Aorta (tissue), 5 donors: ENCODE results near the gene RBBP9. TPM values are rescaled to one million over a fixed set of nuclear protein-coding genes. Genes with fewer than 3 reads are reported as not detected.

Source experiments
- ATAC-seq: fragments of 200-7000 bp; cut with Tn5 transposase; one replicate; pipeline ENCODE4 v1.9.1; 2022; ENCODE audit warnings: moderate library complexity; ENCODE audit not compliant: low FRiP score
- DNase-seq, 2 donors: peaks; one replicate each; pipeline ENCODE4 v3.0.0-alpha.2; 2020
- H3K27ac ChIP-seq, 2 donors: one replicate each; pipeline ENCODE4 v1.5.1; 2013; ENCODE audit warnings: low read length in 2 of 2, mild to moderate bottlenecking in 2 of 2, moderate library complexity in 2 of 2, control low read depth in 1 of 2, inconsistent platforms in 1 of 2, low read depth in 1 of 2
- H3K27me3 ChIP-seq, 2 donors: one replicate each; pipeline ENCODE4 v1.6.1; 2013; ENCODE audit warnings: control low read depth in 1 of 2, low read length in 1 of 2, mild to moderate bottlenecking in 1 of 2, moderate library complexity in 1 of 2; ENCODE audit not compliant: insufficient read depth in 2 of 2, control insufficient read depth in 1 of 2
- H3K36me3 ChIP-seq, 2 donors: one replicate each; pipeline ENCODE4 v1.6.1; 2013; ENCODE audit warnings: control low read depth in 1 of 2, low read length in 1 of 2, mild to moderate bottlenecking in 1 of 2; ENCODE audit not compliant: insufficient read depth in 2 of 2, control insufficient read depth in 1 of 2
- H3K4me1 ChIP-seq, 2 donors: one replicate each; pipeline ENCODE4 v1.6.1; 2013; ENCODE audit warnings: low read length in 2 of 2, control low read depth in 1 of 2, mild to moderate bottlenecking in 1 of 2, moderate library complexity in 1 of 2; ENCODE audit not compliant: insufficient read depth in 2 of 2, control insufficient read depth in 1 of 2
- H3K4me3 ChIP-seq, 2 donors: one replicate each; pipeline ENCODE4 v1.5.1; 2013; ENCODE audit warnings: low read length in 2 of 2, control low read depth in 1 of 2, mild to moderate bottlenecking in 1 of 2
- H3K9me3 ChIP-seq: one replicate; pipeline ENCODE4 v1.6.1; 2013; ENCODE audit warnings: mild to moderate bottlenecking, low read length; ENCODE audit not compliant: control insufficient read depth
- WGBS, 2 donors: extraction: QIAGEN DNeasy Blood & Tissue Kit; methylation state at CpG; one replicate each; pipeline ENCODE4 v1.1.7; 2013; 5-methylcytosine and 5-hydroxymethylcytosine counted together
- intact Hi-C, 2 donors: fragments of 100-400 bp; cut with DNase I; formaldehyde crosslinking; loops; one replicate each; pipeline versions ENCODE4 v1.14.2 to v1.15.0; 2022
- polyA plus RNA-seq, 2 donors: library from polyadenylated mRNA; stranded (reverse); fragments of 200-250 nt; gene quantifications; one replicate each; pipeline ENCODE4 v1.2.3, GENCODE V29; 2013
- total RNA-seq, 2 donors: library from RNA; stranded (reverse); fragmentation: NEBNext Ultra II Directional; extraction: Animal tissue kit (Norgen Biotek cat#: 25700); gene quantifications; one replicate each; pipeline ENCODE4 v1.2.1, GENCODE V29; 2021
- donor health status: healthy with polysubstance abuse.
- donor health status: Bipolar disorder and iron deficiency.
- donor health status: DM: no; HTN: no; CAD: no.
- donor health status: DM: no; HTN: no; CAD: no.
- donor health status: DM: yes; HTN: yes; CAD: no.

Gene RBBP9
- total and polyA plus RNA-seq, 4 donors: 8.4 to 17.7 (median 11.4) TPM

DNA sequence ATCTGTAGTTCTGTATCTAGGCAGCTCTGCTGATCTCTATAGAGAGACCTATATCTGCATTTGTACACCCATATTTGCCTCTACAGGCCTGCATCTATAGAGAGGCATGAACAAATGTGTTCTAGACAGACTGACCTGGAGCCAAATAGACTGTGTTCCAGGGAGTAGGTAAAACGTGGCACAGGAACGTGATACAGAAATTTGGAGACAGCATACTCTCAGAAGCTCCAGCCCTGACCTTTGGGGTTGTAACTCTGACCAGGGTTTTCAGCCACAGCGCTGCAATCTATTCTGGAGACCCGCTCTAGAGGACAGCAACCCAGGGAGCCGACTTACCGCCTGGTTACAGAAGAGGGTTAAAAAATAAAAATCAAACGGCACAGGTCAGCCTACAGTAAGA is 983 bp downstream of the RBBP9 start:
- Histone ChIP-seq H3K27me3 (no peaks in the 10 kb centered on the region), H3K4me1 (no peaks in the 10 kb centered on the region), H3K36me3 (peaks cover 0 to 5% of the 10 kb centered on the region in 2 donors), H3K9me3 (no peaks in the 10 kb centered on the region), H3K4me3 (peak overlapping the region; percentile 44 to 86), H3K27ac (no peak overlapping the region)
- intact Hi-C loops: no loop called here
- ATAC-seq (no peak), DNase-seq (no peak)
- WGBS, 2 donors: 4 to 5% methylated on average over 7 of the region's 7 CpGs

GRCh38 chr20:18488301-18488700 is 8.7 kb downstream of the RBBP9 start:
- peaks cover 2 to 7% of the 10 kb centered on the region in 2 donors for H3K36me3 ChIP-seq
- ATAC-seq: no peak
- no peak overlapping the region for H3K4me3 ChIP-seq
- intact Hi-C loops: no loop called here
- H3K27ac ChIP-seq: no peak overlapping the region
- H3K27me3 ChIP-seq: no peaks in the 10 kb centered on the region
- H3K9me3 ChIP-seq: no peaks in the 10 kb centered on the region
- DNase-seq: no peak
- 97 to 99% methylated on average over 3 of the region's 3 CpGs for WGBS, 2 donors
- H3K4me1 ChIP-seq: no peaks in the 10 kb centered on the region

GRCh38 chr20:18481596-18481995 is 15.4 kb downstream of the RBBP9 start:
- Histone ChIP-seq H3K27me3 (no peaks in the 10 kb centered on the region), H3K4me3 (no peak overlapping the region), H3K9me3 (no peaks in the 10 kb centered on the region), H3K4me1 (no peaks in the 10 kb centered on the region), H3K36me3 (peaks cover 0 to 7% of the 10 kb centered on the region in 2 donors), H3K27ac (no peak overlapping the region)
- intact Hi-C loops: no loop called here
- no peak for ATAC-seq
- 92% methylated on average over 4 of the region's 4 CpGs for WGBS, 2 donors
- no peak for DNase-seq

GRCh38 chr20:18477821-18478220 is 19.2 kb downstream of the RBBP9 start:
- H3K36me3 ChIP-seq: peaks cover 0 to 9% of the 10 kb centered on the region in 2 donors
- no peaks in the 10 kb centered on the region for H3K9me3 ChIP-seq
- ATAC-seq (no peak), DNase-seq (no peak)
- 66 to 75% methylated on average over 1 of the region's 1 CpG for WGBS, 2 donors
- intact Hi-C loops: no loop called here
- H3K4me3 ChIP-seq: no peak overlapping the region
- no peak overlapping the region for H3K27ac ChIP-seq
- H3K4me1 ChIP-seq: no peaks in the 10 kb centered on the region
- no peaks in the 10 kb centered on the region for H3K27me3 ChIP-seq

- DNase-seq (no peak), ATAC-seq (no peak)
- intact Hi-C loops: no loop called here
- Histone ChIP-seq H3K4me1 (no peaks in the 10 kb centered on the region), H3K27me3 (no peaks in the 10 kb centered on the region), H3K9me3 (no peaks in the 10 kb centered on the region), H3K36me3 (peaks cover 0 to 7% of the 10 kb centered on the region in 2 donors), H3K27ac (no peak overlapping the region), H3K4me3 (no peak overlapping the region)
- 85 to 87% methylated on average over 1 of the region's 1 CpG for WGBS, 2 donors
Measured at GRCh38 chr20:18477218-18477617, 19.8 kb downstream of the RBBP9 start.

DNA sequence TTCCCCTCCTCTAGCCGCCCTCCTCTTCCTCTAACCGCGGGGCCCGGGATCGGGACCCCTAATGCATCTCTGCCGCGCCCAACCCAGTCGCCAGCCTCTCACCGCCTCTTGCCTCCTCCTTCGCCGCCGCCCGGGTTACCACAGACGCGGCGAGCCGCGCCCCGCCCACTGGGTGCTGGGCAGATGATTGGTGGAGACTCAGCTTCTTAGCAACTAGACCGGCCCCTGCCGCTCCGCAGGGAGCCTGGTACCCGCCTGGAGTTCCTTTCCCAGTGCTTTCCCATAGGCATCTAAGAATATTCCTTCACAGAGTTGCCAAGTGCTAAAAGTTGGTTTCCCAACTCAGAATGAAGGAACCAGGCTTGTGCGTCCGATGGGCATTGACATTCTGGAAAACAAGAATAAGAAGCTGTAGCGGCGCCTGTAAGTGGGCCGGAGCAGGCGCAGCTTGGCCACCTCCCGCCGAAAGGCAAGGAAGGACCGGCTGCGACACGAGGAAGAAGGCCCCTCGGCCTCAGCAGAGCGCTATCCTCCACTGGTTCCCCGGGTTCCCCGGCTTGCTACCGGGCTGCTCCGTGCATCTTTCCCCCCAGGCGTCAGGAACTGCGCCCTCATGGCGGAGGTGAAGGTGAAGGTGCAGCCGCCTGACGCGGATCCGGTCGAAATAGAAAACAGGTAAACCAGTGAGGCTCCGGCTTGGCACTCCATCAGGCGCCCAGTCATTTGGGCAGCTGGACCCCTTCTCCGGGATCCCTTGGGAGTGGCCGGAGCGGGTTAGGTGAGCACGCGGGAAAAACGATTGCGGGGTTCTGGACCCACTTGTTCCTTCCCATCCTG is 29.9 kb downstream of the RBBP9 start, which contains the start of the genes DZANK1 and POLR3F:
Gene DZANK1 (minus strand): TSS at position 137 of the 837 bp plus-strand sequence. CDS start 1,672 bp downstream, outside the sequence.
Gene POLR3F (plus strand): TSS at position 497 of the 837 bp plus-strand sequence. CDS start 117 bp downstream, at position 614.
- Histone ChIP-seq H3K4me1 (no peaks in the 10 kb centered on the region), H3K9me3 (no peaks in the 10 kb centered on the region), H3K4me3 (peak within 1 kb of the TSS; percentile 57 to 60), H3K36me3 (no peaks in the 10 kb centered on the region), H3K27ac (peak within 1 kb of the TSS in 1 of 2 donors; percentile 48), H3K27me3 (no peaks in the 10 kb centered on the region)
- intact Hi-C loops: loop anchor here (5.0 kb wide), 1 partner anchor 40 kb away; the partner anchor contains the start of gene SEC23B (in 2 of the 2)
- 0% methylated on average over 57 of the region's 57 CpGs for WGBS, 2 donors
- peak; percentile 98 for DNase-seq
- peak; percentile 100 for ATAC-seq

DNA sequence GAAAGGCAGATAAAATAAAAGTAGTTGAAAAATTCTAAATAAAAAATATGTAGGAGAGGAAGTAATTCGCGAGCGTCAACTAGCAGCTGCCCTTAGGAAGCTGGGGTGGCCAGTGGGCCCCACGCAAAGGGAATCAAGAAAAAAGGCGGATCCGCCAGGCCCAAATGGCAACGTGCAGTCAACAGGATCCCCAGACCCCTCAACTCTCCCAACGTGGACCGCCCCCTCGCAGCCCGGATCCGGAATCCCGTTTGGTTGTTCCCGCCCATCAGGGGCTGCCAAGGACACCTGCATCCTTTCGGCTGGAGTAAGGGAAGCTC is 30.5 kb downstream of the RBBP9 start:
- Histone ChIP-seq H3K9me3 (no peaks in the 10 kb centered on the region), H3K27ac (no peak overlapping the region), H3K27me3 (no peaks in the 10 kb centered on the region), H3K4me3 (peak overlapping the region; percentile 28 to 56), H3K36me3 (no peaks in the 10 kb centered on the region), H3K4me1 (no peaks in the 10 kb centered on the region)
- 0 to 2% methylated on average over 13 to 15 of the region's 15 CpGs for WGBS, 2 donors
- DNase-seq (no peak), ATAC-seq (peak; percentile 84)
- intact Hi-C loops: loop anchor here (5.0 kb wide), 1 partner anchor 41 kb away; the partner anchor contains the start of gene SEC23B (in 2 of the 2)

- no peak overlapping the region for H3K4me3 ChIP-seq
- intact Hi-C loops: loop anchor here (5.0 kb wide), 1 partner anchor 42 kb away; the partner anchor contains the start of gene SEC23B (in 2 of the 2)
Measured at GRCh38 chr20:18465536-18466200, 31.4 kb downstream of the RBBP9 start.

More at GRCh38 chr20:18465536-18466200, 31.4 kb downstream of the RBBP9 start:
- Histone ChIP-seq H3K4me1 (no peaks in the 10 kb centered on the region), H3K9me3 (no peaks in the 10 kb centered on the region), H3K27me3 (no peaks in the 10 kb centered on the region), H3K27ac (no peak overlapping the region), H3K36me3 (no peaks in the 10 kb centered on the region)
- DNase-seq (no peak), ATAC-seq (no peak)
- WGBS, 2 donors: 46 to 52% methylated on average over 6 of the region's 6 CpGs
